Uterus (tissue), 4 donors: ENCODE results near the gene SEC14L1. TPM values are rescaled to one million over a fixed set of nuclear protein-coding genes. Genes with fewer than 3 reads are reported as not detected.

Source experiments
- DNase-seq, 2 donors: peaks; one replicate each; pipeline ENCODE4 v3.0.0-alpha.2; 2019 to 2020
- H3K27ac ChIP-seq, 2 donors: fragments of 200-600 bp; sonication (generic); 1 replicate in 1 of 2; 2 replicates in 1 of 2; pipeline ENCODE4 v1.5.1; 2016 to 2018
- H3K27me3 ChIP-seq, 2 donors: fragments of 200-600 bp; sonication (generic); one replicate each; pipeline ENCODE4 v1.5.1; 2018 to 2019; ENCODE audit warnings: control low read depth in 1 of 2
- H3K36me3 ChIP-seq, 2 donors: fragments of 200-600 bp; sonication (generic); one replicate each; pipeline ENCODE4 v1.5.1; 2019; ENCODE audit warnings: control low read depth in 1 of 2
- H3K4me1 ChIP-seq, 2 donors: fragments of 200-600 bp; sonication (generic); one replicate each; pipeline ENCODE4 v1.5.1; 2018 to 2019; ENCODE audit warnings: control low read depth in 1 of 2
- H3K4me3 ChIP-seq, 2 donors: fragments of 200-600 bp; sonication (generic); 1 replicate in 1 of 2; 2 replicates in 1 of 2; pipeline ENCODE4 v1.5.1; 2018 to 2019; ENCODE audit warnings: mild to moderate bottlenecking in 1 of 2
- H3K9me3 ChIP-seq, 2 donors: fragments of 200-600 bp; sonication (generic); one replicate each; pipeline ENCODE4 v1.5.1; 2019; ENCODE audit warnings: control low read depth in 1 of 2
- CTCF ChIP-seq, 4 experiments: fragments of 200-600 bp in 2 of 4; fragments of 450-650 bp in 2 of 4; sonication (generic) in 2 of 4; IDR thresholded peaks; one replicate each; pipeline ENCODE4 v1.5.1; 2016 to 2019; ENCODE audit warnings: antibody characterized with exemption in 4 of 4, mild to moderate bottlenecking in 2 of 4, moderate library complexity in 1 of 4
- POLR2A ChIP-seq, 2 donors: fragments of 450-650 bp; IDR thresholded peaks; one replicate each; pipeline ENCODE4 v1.6.1; 2016; ENCODE audit warnings: antibody characterized with exemption in 2 of 2, mild to moderate bottlenecking in 1 of 2, moderate library complexity in 1 of 2
- intact Hi-C: fragments of 100-400 bp; cut with DNase I; formaldehyde crosslinking; loops from one replicate; pipeline ENCODE4 v1.15.1; 2023; ENCODE audit warnings: low total_unique reads
- total RNA-seq, 4 donors: library from RNA; depleted of rRNA in 3 of 4; stranded (reverse); fragments of >200 nt in 3 of 4; gene quantifications; one replicate each; pipeline versions ENCODE4 v1.1.0 to v1.2.4, GENCODE V29; 2014 to 2023
- donor health status: DM: yes; HTN: yes; CAD: no.

The SEC14L1 gene
- total RNA-seq, 4 donors from 2014 or later, result 38.2 to 128 (median 42.6) TPM

DNA sequence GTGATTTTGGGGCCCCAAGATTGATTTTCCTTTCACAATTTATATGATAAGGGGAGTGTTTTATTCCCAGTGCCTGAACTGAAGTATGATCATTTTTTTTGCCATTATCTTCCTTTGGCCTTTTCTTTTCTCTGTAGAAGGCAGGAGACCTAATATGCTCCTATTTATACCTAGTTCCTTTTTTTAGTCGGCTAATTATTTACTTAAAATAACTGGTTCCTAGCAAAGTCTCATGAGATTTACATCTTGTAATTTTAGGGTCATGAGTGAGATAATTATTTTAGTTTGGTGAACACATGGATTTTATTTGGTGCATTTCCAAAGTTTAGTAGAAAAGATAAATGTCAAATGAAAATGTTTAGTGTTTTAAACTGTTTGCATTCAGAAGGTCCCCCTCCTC lies 24.8 kb downstream of the SEC14L1 start:
- no peak overlapping the region for H3K4me3 ChIP-seq
- no peak for TF ChIP-seq POLR2A (IDR thresholded peaks at IDR 0.05)
- no peak for TF ChIP-seq CTCF (IDR thresholded peaks at IDR 0.05)
- intact Hi-C loops, result no loop called here
- H3K36me3 ChIP-seq, result no peaks in the 10 kb centered on the region
- peaks cover 0 to 6% of the 10 kb centered on the region in 2 donors for H3K4me1 ChIP-seq
- no peak for DNase-seq
- peak overlapping the region in 1 of 2 donors; percentile 48 for H3K27ac ChIP-seq
- H3K9me3 ChIP-seq, result peaks cover 0 to 5% of the 10 kb centered on the region in 2 donors
- no peaks in the 10 kb centered on the region for H3K27me3 ChIP-seq

DNA sequence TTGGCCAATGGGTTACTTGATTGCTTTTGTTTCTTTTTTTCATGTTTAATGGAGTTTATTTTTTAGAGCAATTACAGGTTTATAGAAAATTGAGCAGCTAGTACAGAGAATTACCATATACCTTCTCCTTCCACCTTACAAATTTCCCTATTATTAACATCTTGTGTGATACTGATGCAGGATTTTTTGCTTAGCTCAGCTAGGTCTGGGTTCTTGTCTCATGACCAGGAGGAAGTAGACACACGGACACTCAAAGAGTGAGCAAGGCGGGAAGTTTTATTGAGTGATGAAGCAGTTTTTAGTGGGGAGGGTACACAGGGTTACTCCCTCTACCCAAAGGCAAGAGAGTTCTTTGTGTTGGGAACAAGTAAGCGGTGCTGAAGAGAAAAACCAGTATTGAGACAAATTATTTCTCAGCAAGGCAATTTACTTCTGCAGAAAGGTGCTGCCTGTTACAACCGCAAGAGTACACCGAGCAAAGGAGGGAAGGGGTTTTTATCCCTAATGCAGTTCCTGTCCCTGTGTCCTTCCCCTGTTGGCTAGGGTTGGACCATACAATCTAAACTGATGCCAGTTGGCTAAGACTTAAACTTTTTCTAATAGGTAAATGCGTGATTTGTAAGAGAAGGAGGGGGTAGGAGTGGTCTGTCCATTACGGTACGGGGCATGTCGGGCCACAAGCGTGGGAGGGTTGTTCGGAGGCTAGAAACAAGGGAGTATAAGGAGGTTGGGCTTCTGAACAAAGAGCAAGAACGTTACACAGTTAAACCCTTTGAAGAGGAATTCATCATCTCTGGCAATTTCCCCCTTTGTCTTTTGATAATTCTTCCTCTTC lies 26.9 kb downstream of the SEC14L1 start:
- peaks cover 0 to 6% of the 10 kb centered on the region in 2 donors for H3K4me1 ChIP-seq
- no peak for TF ChIP-seq POLR2A (IDR thresholded peaks at IDR 0.05)
- no peak for TF ChIP-seq CTCF (IDR thresholded peaks at IDR 0.05)

DNA sequence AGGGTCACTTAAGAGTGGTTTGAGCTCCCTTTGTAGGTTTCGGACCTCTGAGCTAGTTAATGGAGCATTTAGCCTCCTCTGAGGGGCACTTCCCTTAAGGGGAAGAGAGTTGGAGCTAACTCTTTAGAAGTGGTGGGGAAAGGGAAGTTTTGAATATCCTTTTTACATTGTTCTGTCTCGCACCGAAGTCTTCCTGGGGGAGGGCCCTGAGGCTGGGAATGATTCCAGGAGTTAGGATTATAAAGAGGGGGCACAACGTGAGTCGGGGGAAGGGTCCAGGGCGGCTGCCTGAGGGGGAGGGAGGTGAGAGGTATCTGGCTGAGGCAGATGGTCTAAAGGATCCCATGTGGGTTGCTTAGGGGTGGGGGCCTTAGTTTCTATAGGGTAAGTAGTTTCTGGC lies 32.3 kb downstream of the SEC14L1 start:
- Histone ChIP-seq H3K4me1 (no peaks in the 10 kb centered on the region), H3K27ac (no peak overlapping the region), H3K27me3 (no peaks in the 10 kb centered on the region), H3K9me3 (peaks cover 0 to 17% of the 10 kb centered on the region in 2 donors), H3K4me3 (no peak overlapping the region), H3K36me3 (no peaks in the 10 kb centered on the region)
- intact Hi-C loops, result no loop called here
- TF ChIP-seq POLR2A (IDR thresholded peaks at IDR 0.05) (no peak), CTCF (IDR thresholded peaks at IDR 0.05) (no peak)
- DNase-seq, result no peak

More for the DNA sequence above, 26.9 kb downstream of the SEC14L1 start:
- H3K9me3 ChIP-seq, result peaks cover 0 to 5% of the 10 kb centered on the region in 2 donors
- intact Hi-C loops, result no loop called here
- no peak for DNase-seq
- H3K27ac ChIP-seq, result no peak overlapping the region
- no peaks in the 10 kb centered on the region for H3K27me3 ChIP-seq
- no peak overlapping the region for H3K4me3 ChIP-seq
- H3K36me3 ChIP-seq, result no peaks in the 10 kb centered on the region

GRCh38 chr17:77174928-77175661 lies 34.3 kb downstream of the SEC14L1 start:
- H3K36me3 ChIP-seq, result no peaks in the 10 kb centered on the region
- no peak overlapping the region for H3K27ac ChIP-seq
- peaks cover 0 to 15% of the 10 kb centered on the region in 2 donors for H3K9me3 ChIP-seq
- no peak overlapping the region for H3K4me3 ChIP-seq
- intact Hi-C loops, result no loop called here
- no peak for TF ChIP-seq POLR2A (IDR thresholded peaks at IDR 0.05)
- no peak for TF ChIP-seq CTCF (IDR thresholded peaks at IDR 0.05)
- H3K4me1 ChIP-seq, result no peaks in the 10 kb centered on the region
- DNase-seq, result no peak
- no peaks in the 10 kb centered on the region for H3K27me3 ChIP-seq
